Astrocyte of the spinal cord (primary cell): ENCODE data around the gene FBXO46.
A peak's percentile ranks its signal among the peaks of the same experiment; 100 is the strongest.

Source experiments
- DNase-seq: peaks from one replicate; pipeline ENCODE4 v3.0.0; 2011; ENCODE audit warnings: low read depth, low spot score
- H3K4me3 ChIP-seq: 2 replicates; pipeline ENCODE4 v1.5.1; 2011; ENCODE audit warnings: low read depth, mild to moderate bottlenecking, low read length, moderate library complexity
- in situ Hi-C: cut with HindIII; loops from 2 replicates; pipeline ENCODE4 v1.10.0; 2017; ENCODE audit warnings: low sequenced_read_pairs
- TF ChIP-seq, protein P1 (sequence below): IDR thresholded peaks from 2 replicates; pipeline ENCODE4 v1.5.1; 2012; ENCODE audit warnings: low read depth, mild to moderate bottlenecking, low read length, inconsistent platforms

FBXO46 gene

DNA sequence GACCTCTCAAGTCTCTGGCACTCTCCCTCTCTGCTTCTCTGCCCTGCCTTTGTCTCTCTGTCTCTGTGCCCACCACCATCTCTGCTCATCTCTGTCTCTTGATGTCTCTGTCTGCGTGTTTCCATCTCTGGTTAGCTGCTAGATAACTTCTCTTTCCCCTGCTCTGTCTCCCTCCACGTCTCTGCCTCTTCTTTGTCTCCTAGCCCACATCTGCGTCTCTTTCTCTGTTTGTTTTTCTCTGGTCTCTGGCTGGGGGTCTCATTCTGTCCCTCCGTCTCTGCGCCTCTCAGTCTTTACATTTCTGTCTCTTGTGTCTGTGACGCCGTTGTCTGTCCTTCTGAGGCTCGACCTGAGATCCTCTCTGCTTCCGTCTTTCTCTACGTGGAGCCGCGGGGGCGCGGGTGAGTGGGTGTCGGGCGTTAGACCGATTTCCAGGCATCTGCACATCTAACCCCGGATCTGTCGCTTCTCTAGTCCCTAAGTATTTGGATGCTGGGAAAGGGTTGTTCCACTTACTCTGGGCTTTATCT lies 62.3 kb downstream of the FBXO46 start:
- peak overlapping the region; percentile 12 for H3K4me3 ChIP-seq
- DNase-seq, result no peak
- in situ Hi-C loops, result no loop called here
- TF ChIP-seq, protein P1, sequence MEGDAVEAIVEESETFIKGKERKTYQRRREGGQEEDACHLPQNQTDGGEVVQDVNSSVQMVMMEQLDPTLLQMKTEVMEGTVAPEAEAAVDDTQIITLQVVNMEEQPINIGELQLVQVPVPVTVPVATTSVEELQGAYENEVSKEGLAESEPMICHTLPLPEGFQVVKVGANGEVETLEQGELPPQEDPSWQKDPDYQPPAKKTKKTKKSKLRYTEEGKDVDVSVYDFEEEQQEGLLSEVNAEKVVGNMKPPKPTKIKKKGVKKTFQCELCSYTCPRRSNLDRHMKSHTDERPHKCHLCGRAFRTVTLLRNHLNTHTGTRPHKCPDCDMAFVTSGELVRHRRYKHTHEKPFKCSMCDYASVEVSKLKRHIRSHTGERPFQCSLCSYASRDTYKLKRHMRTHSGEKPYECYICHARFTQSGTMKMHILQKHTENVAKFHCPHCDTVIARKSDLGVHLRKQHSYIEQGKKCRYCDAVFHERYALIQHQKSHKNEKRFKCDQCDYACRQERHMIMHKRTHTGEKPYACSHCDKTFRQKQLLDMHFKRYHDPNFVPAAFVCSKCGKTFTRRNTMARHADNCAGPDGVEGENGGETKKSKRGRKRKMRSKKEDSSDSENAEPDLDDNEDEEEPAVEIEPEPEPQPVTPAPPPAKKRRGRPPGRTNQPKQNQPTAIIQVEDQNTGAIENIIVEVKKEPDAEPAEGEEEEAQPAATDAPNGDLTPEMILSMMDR, result no peak

DNA sequence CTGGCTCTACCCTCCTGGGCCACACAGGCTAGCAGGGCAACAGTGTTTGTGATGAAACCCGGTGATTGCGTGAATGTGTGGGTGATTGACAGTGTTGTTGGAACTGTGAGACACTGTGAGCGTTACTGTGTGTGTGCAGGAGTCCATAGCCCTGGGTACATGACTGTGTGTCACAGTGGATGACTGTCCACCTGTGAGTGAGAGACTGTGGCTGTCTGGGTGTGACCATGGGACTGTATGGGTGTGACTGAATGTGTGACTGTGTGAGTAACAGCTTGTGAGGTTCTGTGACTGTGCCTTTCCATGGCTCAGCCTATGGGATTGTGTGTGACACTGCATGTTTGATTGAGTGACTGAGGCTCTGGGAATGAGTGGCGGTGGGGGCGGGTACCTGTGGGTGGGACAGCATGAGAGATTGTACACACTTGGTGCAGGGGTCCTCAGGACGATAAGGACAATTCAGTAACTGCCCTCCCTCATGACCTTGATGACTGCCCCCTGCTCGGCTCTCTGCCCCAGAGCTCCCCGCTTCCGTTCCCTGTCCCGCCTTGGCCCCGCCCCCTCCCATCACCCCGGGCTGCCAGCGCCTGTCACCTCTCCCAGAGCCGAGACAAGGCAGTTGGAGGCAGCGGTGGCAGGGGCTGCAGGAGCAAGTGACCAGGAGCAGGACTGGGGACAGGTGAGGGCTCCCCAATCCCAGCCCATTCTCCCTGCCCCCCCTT lies 62.9 kb downstream of the FBXO46 start, which contains the start of gene GIPR:
TSS of gene GIPR (plus strand) at position 602 of the 722 bp plus-strand sequence. CDS start 1,300 bp downstream, outside the sequence.
- in situ Hi-C loops, result no loop called here
- peak within 1 kb of the TSS; percentile 12 for H3K4me3 ChIP-seq
- no peak for DNase-seq
- TF ChIP-seq, protein P1, result no peak

DNA sequence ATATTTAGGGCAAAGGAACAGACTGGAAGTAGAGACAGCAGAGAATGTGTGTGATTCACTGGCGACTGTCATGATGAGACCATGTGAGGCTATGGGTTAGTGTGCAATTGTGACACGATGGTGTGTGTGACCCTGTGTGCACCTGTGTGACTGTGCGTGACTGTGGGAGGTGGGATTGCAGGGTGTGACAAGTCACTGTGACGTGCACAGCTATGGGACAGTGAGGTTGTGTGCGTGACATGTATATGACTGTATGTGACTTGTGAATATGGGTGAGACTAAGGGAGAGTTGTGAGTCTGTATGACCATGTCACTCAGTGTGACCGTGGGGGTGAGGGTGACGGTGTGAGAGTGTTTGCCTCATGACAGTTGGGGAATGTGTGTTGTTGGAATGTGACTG lies 66.1 kb downstream of the FBXO46 start:
- in situ Hi-C loops, result no loop called here
- no peak overlapping the region for H3K4me3 ChIP-seq
- no peak for DNase-seq
- TF ChIP-seq, protein P1, result no peak

DNA sequence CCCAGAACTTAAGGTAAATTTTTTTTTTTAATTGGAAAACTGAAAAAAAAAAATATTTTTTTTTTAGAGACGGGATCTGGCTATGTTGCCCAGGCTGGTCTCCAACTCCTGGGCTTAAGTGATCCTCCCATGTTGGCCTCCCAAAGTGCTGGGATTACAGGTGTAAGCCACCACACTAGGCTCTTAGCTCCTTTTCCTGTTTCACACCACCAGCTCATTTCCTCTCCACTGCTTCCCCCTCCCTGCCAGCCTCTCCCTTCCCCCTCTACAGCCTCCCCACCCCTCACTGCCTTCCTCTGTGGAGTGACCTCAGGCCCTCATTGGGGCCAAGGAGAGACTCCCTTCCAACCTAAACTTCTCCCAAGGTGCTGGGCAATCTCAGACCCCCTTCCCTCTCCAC lies 66.9 kb downstream of the FBXO46 start:
- no peak overlapping the region for H3K4me3 ChIP-seq
- in situ Hi-C loops, result no loop called here
- no peak for DNase-seq
- TF ChIP-seq, protein P1, result no peak

DNA sequence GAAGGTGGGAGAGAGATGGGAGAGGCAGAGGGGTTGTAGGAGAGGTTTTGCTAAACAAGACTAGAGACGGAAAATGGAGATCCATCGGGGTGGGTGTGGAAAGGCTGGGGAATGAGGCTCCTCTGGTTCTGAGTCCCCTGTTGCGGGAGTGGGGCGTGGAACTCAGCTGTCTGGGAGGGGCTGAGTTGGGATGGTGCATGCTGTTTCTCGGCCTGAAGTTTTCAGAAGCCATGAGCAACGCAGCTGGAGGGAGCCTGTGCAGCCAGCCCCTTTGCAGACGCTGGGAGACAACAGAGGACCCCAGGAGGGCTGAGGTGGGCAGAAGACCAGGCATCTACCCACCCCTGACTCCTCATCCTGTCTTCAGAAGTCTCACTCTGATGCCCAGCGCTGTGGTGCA lies 70.1 kb downstream of the FBXO46 start:
- TF ChIP-seq, protein P1, result no peak
- in situ Hi-C loops, result no loop called here
- no peak for DNase-seq
- no peak overlapping the region for H3K4me3 ChIP-seq
